Epithelial cell of proximal tubule (primary cell): ENCODE results near the gene MARCHF7. TPM values are rescaled to one million over a fixed set of nuclear protein-coding genes. Genes with fewer than 3 reads are reported as not detected.
"Not testable (repeated sequence)": the region's sequence is repeated elsewhere in the genome, so short reads cannot be mapped to it uniquely, and the experiment has no call there.

Experiments used
- DNase-seq: peaks from one replicate; pipeline ENCODE4 v3.0.0-alpha.2; 2011; ENCODE audit warnings: low read depth
- H3K4me3 ChIP-seq: 2 replicates; pipeline ENCODE4 v1.5.1; 2011; ENCODE audit warnings: low read depth, mild to moderate bottlenecking, low read length
- CTCF ChIP-seq: conservative IDR thresholded peaks from 2 replicates; pipeline ENCODE4 v1.5.1; 2012; ENCODE audit warnings: low read depth, mild to moderate bottlenecking, low read length
- total RNA-seq: library from RNA; depleted of rRNA; stranded (reverse); fragments of >200 nt; gene quantifications from 2 replicates; pipeline ENCODE4 v1.2.3, GENCODE V29; 2015

The MARCHF7 gene
- total RNA-seq, 1 donor from 2014 or later: 45.0 TPM

- DNase-seq: no peak
- no peak overlapping the region for H3K4me3 ChIP-seq
- TF ChIP-seq CTCF: no peak
Measured at GRCh38 chr2:159737292-159737916, 25.1 kb downstream of the MARCHF7 start.

- DNase-seq: no peak
- TF ChIP-seq CTCF: no peak
- no peak overlapping the region for H3K4me3 ChIP-seq
Measured at GRCh38 chr2:159737917-159738296, 25.6 kb downstream of the MARCHF7 start.

- TF ChIP-seq CTCF: no peak
- no peak for DNase-seq
- H3K4me3 ChIP-seq: no peak overlapping the region
Measured at GRCh38 chr2:159738509-159739390, 26.4 kb downstream of the MARCHF7 start.

- no peak for TF ChIP-seq CTCF
- H3K4me3 ChIP-seq: no peak overlapping the region
- no peak for DNase-seq
Measured at GRCh38 chr2:159742846-159743245, 30.5 kb downstream of the MARCHF7 start.

GRCh38 chr2:159744363-159744762, 32.1 kb downstream of the MARCHF7 start:
- no peak overlapping the region for H3K4me3 ChIP-seq
- DNase-seq: no peak
- TF ChIP-seq CTCF: no peak

- DNase-seq, H3K4me3 ChIP-seq: not testable (repeated sequence)
Measured at GRCh38 chr2:159745237-159745636, 32.9 kb downstream of the MARCHF7 start.

GRCh38 chr2:159748089-159748488, 35.8 kb downstream of the MARCHF7 start:
- no peak for DNase-seq
- no peak overlapping the region for H3K4me3 ChIP-seq
- TF ChIP-seq CTCF: no peak
